Measurements from ENCODE around the gene CCND1.

Gene CCND1

GRCh38 chr11:69651834-69652620, 11.1 kb downstream of the CCND1 start:
- no peak for DNase-seq

- DNase-seq, result no peak
Observed at GRCh38 chr11:69652999-69653398, 12.0 kb downstream of the CCND1 start.

- no peak for DNase-seq
Observed at GRCh38 chr11:69653406-69653960, 12.5 kb downstream of the CCND1 start.

GRCh38 chr11:69654001-69654659, 13.2 kb downstream of the CCND1 start:
- no peak for DNase-seq

- DNase-seq, result no peak
Observed at GRCh38 chr11:69654660-69655478, 13.9 kb downstream of the CCND1 start.

GRCh38 chr11:69655479-69656428, 14.8 kb downstream of the CCND1 start:
- DNase-seq, result no peak

GRCh38 chr11:69656536-69657455, 15.8 kb downstream of the CCND1 start:
- no peak for DNase-seq

GRCh38 chr11:69657456-69657910, 16.5 kb downstream of the CCND1 start:
- no peak for DNase-seq

GRCh38 chr11:69657911-69658625, 17.1 kb downstream of the CCND1 start:
- DNase-seq, result no peak

- DNase-seq, result no peak
Observed at GRCh38 chr11:69658626-69659450, 17.9 kb downstream of the CCND1 start.

- DNase-seq, result no peak
Observed at GRCh38 chr11:69659591-69659990, 18.6 kb downstream of the CCND1 start.

- DNase-seq, result no peak
Observed at GRCh38 chr11:69660001-69660500, 19.1 kb downstream of the CCND1 start.

- no peak for DNase-seq
Observed at GRCh38 chr11:69661413-69661715, 20.4 kb downstream of the CCND1 start.

- no peak for DNase-seq
Observed at GRCh38 chr11:69662021-69662698, 21.2 kb downstream of the CCND1 start.

GRCh38 chr11:69662806-69663205, 21.9 kb downstream of the CCND1 start:
- DNase-seq, result no peak

GRCh38 chr11:69663326-69663725, 22.4 kb downstream of the CCND1 start:
- no peak for DNase-seq

Measured in amygdala (tissue), 56 donors.